ENCODE data around the gene RSRC1. TPM values are rescaled to one million over a fixed set of nuclear protein-coding genes. Genes with fewer than 3 reads are reported as not detected.
A peak's percentile ranks its signal among the peaks of the same experiment; 100 is the strongest.

The RSRC1 gene
- total and polyA plus RNA-seq, 2 of the 13 experiments (the other 11 are each of a cell fraction or from before 2014, with no cell fraction given), result 4.9 to 63.0 TPM

DNA sequence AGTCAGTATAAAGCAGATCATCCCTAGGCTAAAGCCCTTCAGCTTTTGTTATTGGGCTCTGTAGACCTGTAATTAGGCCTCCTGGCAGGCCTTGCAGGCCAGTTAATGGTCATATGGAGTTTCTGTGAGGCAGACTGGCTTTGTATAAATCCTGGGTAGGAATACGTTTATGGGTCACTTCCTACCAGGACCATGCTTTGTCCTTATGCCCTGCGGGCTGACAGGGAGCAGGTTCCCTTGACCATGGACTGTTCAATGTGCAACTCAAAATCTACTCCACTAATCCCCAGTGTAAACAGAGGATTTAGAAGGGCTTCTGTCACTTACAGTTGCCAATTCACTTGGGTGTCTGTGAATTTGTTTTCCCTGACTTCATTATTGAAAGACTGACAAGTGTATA is 258.4 kb downstream of the RSRC1 start (continued):
- peak; percentile 76; the same call in 1 of the 2 replicates for TF ChIP-seq ZNF556 (CRISPR knock-in tag; IDR thresholded peaks at IDR 0.05; ENCODE audit: borderline replicate concordance)
- no peak for TF ChIP-seq WIZ (CRISPR knock-in tag; IDR thresholded peaks at IDR 0.05)
- TF ChIP-seq, protein P1, sequence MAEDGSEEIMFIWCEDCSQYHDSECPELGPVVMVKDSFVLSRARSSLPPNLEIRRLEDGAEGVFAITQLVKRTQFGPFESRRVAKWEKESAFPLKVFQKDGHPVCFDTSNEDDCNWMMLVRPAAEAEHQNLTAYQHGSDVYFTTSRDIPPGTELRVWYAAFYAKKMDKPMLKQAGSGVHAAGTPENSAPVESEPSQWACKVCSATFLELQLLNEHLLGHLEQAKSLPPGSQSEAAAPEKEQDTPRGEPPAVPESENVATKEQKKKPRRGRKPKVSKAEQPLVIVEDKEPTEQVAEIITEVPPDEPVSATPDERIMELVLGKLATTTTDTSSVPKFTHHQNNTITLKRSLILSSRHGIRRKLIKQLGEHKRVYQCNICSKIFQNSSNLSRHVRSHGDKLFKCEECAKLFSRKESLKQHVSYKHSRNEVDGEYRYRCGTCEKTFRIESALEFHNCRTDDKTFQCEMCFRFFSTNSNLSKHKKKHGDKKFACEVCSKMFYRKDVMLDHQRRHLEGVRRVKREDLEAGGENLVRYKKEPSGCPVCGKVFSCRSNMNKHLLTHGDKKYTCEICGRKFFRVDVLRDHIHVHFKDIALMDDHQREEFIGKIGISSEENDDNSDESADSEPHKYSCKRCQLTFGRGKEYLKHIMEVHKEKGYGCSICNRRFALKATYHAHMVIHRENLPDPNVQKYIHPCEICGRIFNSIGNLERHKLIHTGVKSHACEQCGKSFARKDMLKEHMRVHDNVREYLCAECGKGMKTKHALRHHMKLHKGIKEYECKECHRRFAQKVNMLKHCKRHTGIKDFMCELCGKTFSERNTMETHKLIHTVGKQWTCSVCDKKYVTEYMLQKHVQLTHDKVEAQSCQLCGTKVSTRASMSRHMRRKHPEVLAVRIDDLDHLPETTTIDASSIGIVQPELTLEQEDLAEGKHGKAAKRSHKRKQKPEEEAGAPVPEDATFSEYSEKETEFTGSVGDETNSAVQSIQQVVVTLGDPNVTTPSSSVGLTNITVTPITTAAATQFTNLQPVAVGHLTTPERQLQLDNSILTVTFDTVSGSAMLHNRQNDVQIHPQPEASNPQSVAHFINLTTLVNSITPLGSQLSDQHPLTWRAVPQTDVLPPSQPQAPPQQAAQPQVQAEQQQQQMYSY (CRISPR knock-in tag; IDR thresholded peaks at IDR 0.05), result peak; percentile 96
- TF ChIP-seq RBM22 (optimal IDR thresholded peaks at IDR 0.05; ENCODE audit: low read length), result no peak
- peak; percentile 46; the same call in 1 of the 2 replicates for TF ChIP-seq SOX13 (IDR thresholded peaks at IDR 0.05)
- peak in 1 of 2 experiments; percentile 88; a peak in 2 of 4 replicates for TF ChIP-seq SOX13 (CRISPR knock-in tag; conservative IDR thresholded peaks at IDR 0.05 in 1 of 2, IDR thresholded peaks at IDR 0.05 in 1 of 2)
- TF ChIP-seq, protein P2, sequence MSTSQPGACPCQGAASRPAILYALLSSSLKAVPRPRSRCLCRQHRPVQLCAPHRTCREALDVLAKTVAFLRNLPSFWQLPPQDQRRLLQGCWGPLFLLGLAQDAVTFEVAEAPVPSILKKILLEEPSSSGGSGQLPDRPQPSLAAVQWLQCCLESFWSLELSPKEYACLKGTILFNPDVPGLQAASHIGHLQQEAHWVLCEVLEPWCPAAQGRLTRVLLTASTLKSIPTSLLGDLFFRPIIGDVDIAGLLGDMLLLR (CRISPR knock-in tag; IDR thresholded peaks at IDR 0.05), result no peak
- no peak for TF ChIP-seq ZNF850 (CRISPR knock-in tag; conservative IDR thresholded peaks at IDR 0.05)
- TF ChIP-seq SMARCC2 (IDR thresholded peaks at IDR 0.05), result 0 out of 2 replicates have a peak, but pooled peaks have one; percentile 53
- TF ChIP-seq TARDBP (CRISPR knock-in tag; IDR thresholded peaks at IDR 0.05), result peak; percentile 87; the same call in 1 of the 2 replicates
- TF ChIP-seq CBX2 (IDR thresholded peaks at IDR 0.05; ENCODE audit: low read depth, low read length), result no peak
- TF ChIP-seq CBX2 (CRISPR knock-in tag; IDR thresholded peaks at IDR 0.05; ENCODE audit: low read depth), result no peak
- no peak for TF ChIP-seq ZNF431 (CRISPR knock-in tag; IDR thresholded peaks at IDR 0.05; ENCODE audit: borderline replicate concordance, low read depth)
- no peak for TF ChIP-seq DNMT1 (CRISPR knock-in tag; IDR thresholded peaks at IDR 0.05)
- no peak for TF ChIP-seq PCBP1 (IDR thresholded peaks at IDR 0.05; ENCODE audit: borderline replicate concordance, low read depth, low read length)
- no peak for TF ChIP-seq SP1 (IDR thresholded peaks at IDR 0.05)
- no peak for TF ChIP-seq SP1 (CRISPR knock-in tag; IDR thresholded peaks at IDR 0.05)
- TF ChIP-seq, protein P3, sequence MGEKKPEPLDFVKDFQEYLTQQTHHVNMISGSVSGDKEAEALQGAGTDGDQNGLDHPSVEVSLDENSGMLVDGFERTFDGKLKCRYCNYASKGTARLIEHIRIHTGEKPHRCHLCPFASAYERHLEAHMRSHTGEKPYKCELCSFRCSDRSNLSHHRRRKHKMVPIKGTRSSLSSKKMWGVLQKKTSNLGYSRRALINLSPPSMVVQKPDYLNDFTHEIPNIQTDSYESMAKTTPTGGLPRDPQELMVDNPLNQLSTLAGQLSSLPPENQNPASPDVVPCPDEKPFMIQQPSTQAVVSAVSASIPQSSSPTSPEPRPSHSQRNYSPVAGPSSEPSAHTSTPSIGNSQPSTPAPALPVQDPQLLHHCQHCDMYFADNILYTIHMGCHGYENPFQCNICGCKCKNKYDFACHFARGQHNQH (CRISPR knock-in tag; IDR thresholded peaks at IDR 0.05), result peak; percentile 80; the same call in 1 of the 2 replicates
- no peak for TF ChIP-seq FOSL1 (CRISPR knock-in tag; IDR thresholded peaks at IDR 0.05; ENCODE audit: borderline replicate concordance)
- TF ChIP-seq, protein P4, sequence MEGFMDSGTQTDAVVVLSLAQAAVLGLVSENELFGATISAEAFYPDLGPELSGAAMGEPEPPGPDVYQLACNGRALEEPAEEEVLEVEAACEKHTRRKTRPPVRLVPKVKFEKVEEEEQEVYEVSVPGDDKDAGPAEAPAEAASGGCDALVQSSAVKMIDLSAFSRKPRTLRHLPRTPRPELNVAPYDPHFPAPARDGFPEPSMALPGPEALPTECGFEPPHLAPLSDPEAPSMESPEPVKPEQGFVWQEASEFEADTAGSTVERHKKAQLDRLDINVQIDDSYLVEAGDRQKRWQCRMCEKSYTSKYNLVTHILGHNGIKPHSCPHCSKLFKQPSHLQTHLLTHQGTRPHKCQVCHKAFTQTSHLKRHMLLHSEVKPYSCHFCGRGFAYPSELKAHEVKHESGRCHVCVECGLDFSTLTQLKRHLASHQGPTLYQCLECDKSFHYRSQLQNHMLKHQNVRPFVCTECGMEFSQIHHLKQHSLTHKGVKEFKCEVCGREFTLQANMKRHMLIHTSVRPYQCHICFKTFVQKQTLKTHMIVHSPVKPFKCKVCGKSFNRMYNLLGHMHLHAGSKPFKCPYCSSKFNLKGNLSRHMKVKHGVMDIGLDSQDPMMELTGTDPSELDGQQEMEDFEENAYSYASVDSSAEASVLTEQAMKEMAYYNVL (CRISPR knock-in tag; IDR thresholded peaks at IDR 0.05; ENCODE audit: borderline replicate concordance), result peak; percentile 70; the same call in 1 of the 2 replicates
- TF ChIP-seq GTF2F1 (IDR thresholded peaks at IDR 0.05; ENCODE audit: low read length), result no peak
- TF ChIP-seq ASH2L (IDR thresholded peaks at IDR 0.05; ENCODE audit: insufficient read length, low read depth, low read length), result peak; percentile 26
- no peak for TF ChIP-seq NCOA5 (CRISPR knock-in tag; IDR thresholded peaks at IDR 0.05)
- TF ChIP-seq ESRRA (CRISPR knock-in tag; IDR thresholded peaks at IDR 0.05; ENCODE audit: low read depth), result peak; percentile 88
- no peak for TF ChIP-seq ZNF468 (CRISPR knock-in tag; IDR thresholded peaks at IDR 0.05)

Measured in HepG2 (cell line).